Umbilical cord (tissue), 2 donors: ENCODE results near the gene ATF2. TPM values are rescaled to one million over a fixed set of nuclear protein-coding genes. Genes with fewer than 3 reads are reported as not detected.

ENCODE experiments used
- DNase-seq: peaks from one replicate; pipeline ENCODE4 v3.0.0-alpha.2; 2015; ENCODE audit warnings: low spot score
- total RNA-seq: library from RNA; depleted of rRNA; stranded (reverse); fragments of >200 nt; gene quantifications from one replicate; pipeline ENCODE4 v1.2.3, GENCODE V29; 2014; ENCODE audit warnings: low replicate concordance; ENCODE audit not compliant: insufficient read depth

Gene ATF2
- total RNA-seq, result 48.2 TPM

GRCh38 chr2:175167792-175168563 lies at the start of gene ATF2:
Gene ATF2 (minus strand): TSS chr2:175168203. CDS start chr2:175136443, 31,760 bp downstream.
- peak; percentile 100 for DNase-seq

GRCh38 chr2:175207741-175208438 lies 39.9 kb upstream of the ATF2 start:
- no peak for DNase-seq

DNA sequence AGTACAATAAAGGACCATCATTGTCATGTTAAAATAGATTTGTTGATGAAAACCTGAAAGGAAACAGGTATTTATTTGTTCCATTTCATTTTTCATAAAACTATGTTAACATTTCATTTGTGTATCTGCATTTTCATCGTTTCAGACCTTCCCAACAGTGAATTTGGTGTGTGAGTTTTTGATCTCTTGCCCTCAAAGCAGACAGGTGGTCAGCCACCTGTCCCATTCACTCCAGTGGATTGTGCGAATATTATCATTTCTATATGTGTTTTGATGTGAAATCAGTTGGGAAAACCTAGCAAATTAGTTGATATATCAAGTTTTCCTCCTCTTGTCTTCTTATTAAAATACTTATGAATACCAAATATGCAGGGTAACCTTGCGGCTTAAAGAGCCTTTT lies 38.9 kb upstream of the ATF2 start:
- DNase-seq, result no peak

DNA sequence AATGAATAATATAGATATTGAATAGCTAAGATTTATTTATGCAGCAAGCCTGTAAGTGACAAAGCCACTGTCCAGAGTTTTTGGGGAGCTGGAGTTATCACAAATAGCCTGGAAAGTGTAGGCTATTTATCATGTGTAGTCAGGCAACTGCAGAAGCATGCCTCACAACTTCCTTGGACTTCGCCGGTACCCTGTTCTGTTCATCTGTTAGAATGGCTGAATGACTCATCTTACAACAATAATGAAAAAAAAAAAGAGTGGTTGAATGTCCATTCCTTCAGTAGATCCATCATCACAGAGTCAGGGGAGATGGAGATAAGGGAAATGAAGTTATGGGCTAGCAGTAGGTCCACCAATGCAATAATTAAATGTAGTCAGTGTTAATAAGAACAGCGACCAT lies 37.5 kb upstream of the ATF2 start:
- DNase-seq, result no peak

- DNase-seq, result peak; percentile 63
These were observed 35.9 kb upstream of the ATF2 start for GRCh38 chr2:175203621-175204496.

DNA sequence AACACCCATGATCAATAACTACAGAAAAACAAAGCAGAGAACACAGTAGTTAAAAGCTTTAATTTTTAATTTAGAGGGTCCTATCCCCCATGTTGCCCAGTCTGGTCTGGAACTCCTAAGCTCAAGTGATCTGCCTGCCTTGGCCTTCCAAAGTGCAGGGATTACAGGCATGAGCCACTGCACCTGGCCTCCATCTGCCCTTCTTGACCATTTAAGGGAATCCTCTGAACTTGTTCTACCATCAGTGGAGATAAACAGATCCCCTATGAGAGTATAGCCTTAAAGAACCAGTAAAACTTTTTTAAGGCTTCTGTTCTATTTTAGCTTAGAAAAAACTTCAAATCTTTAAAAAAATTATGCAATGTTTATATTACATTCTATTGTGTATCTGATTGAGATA lies 27.0 kb upstream of the ATF2 start:
- DNase-seq, result peak; percentile 38

DNA sequence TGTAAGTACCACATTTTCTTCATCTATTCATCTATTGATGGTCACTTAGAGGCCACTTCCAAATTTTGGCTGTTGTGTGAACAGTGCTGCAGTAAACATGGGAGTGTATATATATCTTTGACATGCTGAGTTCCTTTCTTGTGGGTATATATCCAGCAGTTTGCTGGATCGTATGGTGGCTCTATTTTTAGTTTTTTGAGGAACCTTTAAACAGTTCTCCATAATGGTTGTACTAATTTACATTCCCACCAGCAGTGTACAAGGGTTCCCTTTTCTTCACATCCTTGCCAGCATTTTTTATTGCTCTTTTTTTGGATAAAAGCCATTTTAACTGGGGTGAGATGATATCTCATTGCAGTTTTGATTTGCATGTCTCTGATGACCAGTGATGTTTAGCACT lies 20.8 kb upstream of the ATF2 start:
- no peak for DNase-seq

DNA sequence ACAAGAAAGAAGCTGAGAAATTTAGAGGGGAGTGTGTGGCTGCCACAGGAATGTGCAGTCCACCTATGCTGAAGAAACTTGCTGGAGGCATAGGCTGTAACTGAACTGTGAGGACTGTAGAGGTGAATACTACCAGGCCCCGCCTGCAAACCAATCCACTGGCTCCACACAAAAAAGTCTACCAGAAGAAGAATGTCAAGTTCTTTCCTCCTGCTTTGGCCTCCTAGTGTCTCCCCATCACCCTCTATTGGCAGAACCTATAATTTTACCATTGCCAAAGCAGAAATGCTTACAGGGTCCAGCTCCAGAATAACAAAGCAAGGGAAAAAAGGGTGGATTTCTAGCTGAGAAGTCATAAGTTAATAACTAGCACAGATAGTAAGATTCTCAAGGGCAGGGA lies 19.4 kb upstream of the ATF2 start:
- no peak for DNase-seq

GRCh38 chr2:175183674-175184073 lies 15.7 kb upstream of the ATF2 start:
- no peak for DNase-seq

- no peak for DNase-seq
These were observed 13.9 kb upstream of the ATF2 start for GRCh38 chr2:175181877-175182308.

GRCh38 chr2:175181104-175181876 lies 13.3 kb upstream of the ATF2 start, which contains the start of gene ATP5MC3:
Gene ATP5MC3 (minus strand): TSS chr2:175181710. CDS start chr2:175181393, 317 bp downstream.
- peak; percentile 97 for DNase-seq

DNA sequence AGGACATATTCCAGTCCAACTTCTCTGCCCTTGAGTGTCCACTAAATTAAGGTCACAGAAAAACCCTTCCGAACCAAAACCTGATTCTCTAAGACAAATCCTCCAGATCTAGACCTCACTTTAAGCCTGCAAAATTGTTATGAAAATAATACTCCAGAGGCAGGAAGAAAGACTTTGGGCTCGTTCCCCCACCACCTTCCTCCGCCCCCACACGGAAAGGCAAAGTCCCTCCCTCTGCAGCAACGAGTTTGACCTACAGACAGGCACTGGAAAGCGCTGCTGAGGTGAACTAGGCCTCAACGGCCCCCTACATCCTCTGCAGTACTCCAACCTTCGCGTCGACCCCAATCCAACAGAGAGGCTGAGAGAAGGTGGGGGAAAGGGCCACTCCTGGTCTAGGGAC lies 12.7 kb upstream of the ATF2 start:
- peak; percentile 63 for DNase-seq

DNA sequence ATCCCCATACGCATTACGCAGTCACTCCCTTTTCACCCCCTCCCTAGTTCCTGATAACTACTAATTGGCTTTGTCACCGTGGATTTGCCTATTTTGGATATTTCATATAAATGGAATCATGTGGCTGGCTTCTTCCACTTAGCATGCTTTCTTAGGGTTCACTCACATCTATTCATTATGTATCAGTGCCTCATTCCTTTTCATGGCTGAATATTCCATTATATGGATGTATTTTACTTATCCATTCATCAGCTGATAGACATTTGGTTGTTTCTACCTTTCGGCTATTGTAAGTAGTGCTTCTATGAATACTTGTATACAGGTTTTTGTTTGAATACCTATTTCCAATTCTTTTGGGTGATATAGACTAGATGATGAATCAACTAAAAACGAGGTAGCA lies 8.6 kb upstream of the ATF2 start:
- no peak for DNase-seq

DNA sequence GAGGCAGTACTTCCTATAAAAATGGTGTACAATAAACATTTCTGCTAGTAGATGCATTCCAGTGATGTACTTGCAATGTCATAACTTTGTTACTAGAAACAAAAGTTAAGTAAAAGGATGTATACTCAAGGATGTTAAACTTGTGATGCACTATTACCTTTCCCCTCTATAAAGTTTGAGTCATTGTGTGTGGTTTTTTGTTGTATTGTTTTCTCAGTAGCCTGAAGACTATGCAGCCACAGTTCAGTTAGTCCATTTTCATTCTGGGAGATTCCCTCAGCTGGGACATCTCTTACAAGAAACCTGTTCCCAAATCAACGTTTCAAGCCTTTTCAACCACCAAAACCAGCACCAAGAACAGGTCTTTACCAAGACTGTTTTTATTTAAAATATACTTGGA lies 7.9 kb upstream of the ATF2 start:
- no peak for DNase-seq

DNA sequence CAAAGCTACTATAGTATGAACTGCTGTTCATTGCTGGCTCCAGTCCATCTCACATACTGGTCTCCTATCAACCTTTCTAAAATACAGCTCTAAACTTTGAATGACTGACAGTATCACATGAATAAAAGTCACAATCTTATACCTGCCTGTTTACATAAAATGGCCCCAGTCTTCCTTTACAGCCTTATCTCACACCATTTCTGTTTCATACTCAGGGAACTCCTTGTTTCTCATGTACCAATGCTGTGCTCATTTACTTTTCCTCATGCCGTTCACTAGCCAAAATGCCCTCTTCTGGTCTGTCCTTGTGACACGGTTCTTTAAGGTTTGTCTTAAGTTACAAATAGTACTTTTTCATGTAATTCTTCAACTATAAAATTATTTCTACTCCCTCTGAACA lies 7.3 kb upstream of the ATF2 start:
- no peak for DNase-seq

GRCh38 chr2:175170659-175171304 lies 2.8 kb upstream of the ATF2 start:
- DNase-seq, result no peak

- DNase-seq, result no peak
These were observed 1.2 kb upstream of the ATF2 start for GRCh38 chr2:175169191-175169590.

GRCh38 chr2:175168564-175168945 lies 552 bp upstream of the ATF2 start:
- DNase-seq, result no peak

DNA sequence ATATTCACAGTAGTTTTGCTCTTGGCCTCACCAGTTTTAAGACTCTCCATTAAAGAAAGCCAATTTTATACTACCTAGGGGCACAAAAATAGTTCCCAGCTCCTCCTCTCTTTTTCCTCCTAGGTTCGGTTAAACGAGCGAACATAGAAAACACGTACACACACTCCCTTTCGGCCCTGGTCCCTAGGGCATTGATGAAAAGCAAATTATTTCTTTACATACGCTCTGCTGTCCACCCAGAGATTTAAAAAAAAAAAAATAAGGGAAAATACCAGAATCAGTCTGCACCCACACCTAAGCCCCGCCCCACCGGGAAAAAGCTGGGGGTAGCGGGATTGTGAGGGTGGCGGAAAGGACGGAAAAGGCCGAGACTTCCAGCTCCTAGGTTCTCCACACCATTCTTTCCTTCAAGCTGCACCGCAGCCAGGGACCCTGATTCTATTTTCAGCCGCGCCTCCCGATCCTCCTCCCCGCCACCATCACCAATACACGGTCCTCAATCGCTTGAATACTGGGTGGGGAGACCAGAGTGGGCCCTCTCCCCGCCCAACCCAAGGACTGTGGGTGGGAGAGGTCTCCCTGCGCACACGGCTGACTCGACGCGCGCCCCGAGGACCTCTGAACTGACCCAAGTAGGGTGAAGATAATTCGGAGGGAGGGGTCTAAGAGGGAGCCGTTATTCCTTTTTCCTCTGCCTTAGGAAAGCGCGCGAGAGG lies 769 bp downstream of the ATF2 start:
- DNase-seq, result peak; percentile 52

DNA sequence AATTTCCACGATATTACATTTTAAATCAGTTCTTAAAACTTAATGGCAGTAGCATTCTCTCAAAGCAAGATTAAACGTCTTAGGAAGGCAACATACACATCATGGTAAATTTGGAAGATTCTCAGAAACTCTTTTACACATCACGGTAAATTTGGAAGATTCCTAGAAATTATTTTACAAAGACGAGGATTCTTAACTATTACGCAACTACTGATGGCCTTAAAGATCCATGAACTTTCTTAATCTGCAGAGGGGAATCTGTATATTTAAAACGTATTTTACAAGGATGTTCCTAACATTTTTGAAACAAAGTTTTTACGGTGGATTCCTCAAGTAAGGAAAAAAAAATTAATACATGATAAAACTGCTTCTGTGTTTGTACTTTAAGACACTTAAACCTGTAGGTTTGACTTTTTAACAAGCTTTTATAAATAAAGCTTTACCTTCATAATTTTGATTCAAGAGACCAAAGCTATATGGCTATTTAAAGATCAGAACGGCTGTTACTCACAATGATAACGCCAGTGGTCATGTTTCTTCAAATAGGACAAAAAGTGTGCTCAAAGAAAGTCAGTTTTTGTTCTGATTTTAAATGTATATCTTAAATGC lies 1.7 kb downstream of the ATF2 start:
- no peak for DNase-seq
